ENCODE measurements around the gene TEX2. TPM values are rescaled to one million over a fixed set of nuclear protein-coding genes. Genes with fewer than 3 reads are reported as not detected.
"Not testable (repeated sequence)": the region's sequence is repeated elsewhere in the genome, so short reads cannot be mapped to it uniquely, and the experiment has no call there.

Gene TEX2
- total and polyA plus RNA-seq, 2 of the 13 experiments (the other 11 are each of a cell fraction or from before 2014, with no cell fraction given): 21.4 to 37.7 TPM

DNA sequence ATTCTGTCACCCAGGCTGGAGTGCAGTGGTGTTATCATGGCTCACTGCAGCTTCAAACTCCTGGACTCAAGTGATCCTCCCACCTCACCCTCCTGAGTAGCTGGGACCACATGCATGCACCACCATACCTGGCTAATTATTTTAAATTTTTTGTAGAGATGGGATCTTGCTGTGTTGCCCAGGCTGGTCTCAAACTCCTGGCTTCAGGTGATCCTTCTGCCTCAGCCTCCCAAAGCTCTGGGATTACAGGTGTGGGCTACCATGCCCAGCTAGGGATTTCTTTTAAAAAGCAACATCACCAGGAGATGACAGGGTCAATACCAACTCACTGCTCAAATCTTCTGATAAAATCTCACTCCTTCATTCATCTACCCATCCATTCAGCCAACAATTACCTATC, 54.4 kb downstream of the TEX2 start:
- Histone ChIP-seq H3K79me2 (ENCODE audit: insufficient read depth, low read length) (peaks cover 22% of the 10 kb centered on the region), H3K4me1 (ENCODE audit: insufficient read depth, low read length) (peaks cover 15% of the 10 kb centered on the region), H3K36me3 (replicated peaks in 1 of 2; ENCODE audit: control insufficient read depth in 1 of 2, insufficient read depth in 2 of 2, low read length in 2 of 2) (peaks cover 11 to 19% of the 10 kb centered on the region in 2 experiments)
- H3K9ac ChIP-seq (ENCODE audit: insufficient read depth, low read depth, low read length); H3K4me3 ChIP-seq (replicated peaks in 1 of 3; ENCODE audit: insufficient read depth in 1 of 3, low read depth in 2 of 3, low read length in 3 of 3); H4K20me1 ChIP-seq (ENCODE audit: insufficient read depth, low read length); H3K27ac ChIP-seq (ENCODE audit: extremely low read length, insufficient read depth, low read length); H3K4me2 ChIP-seq (ENCODE audit: low read depth, low read length); H3K9me3 ChIP-seq (ENCODE audit: low read length); H3K27me3 ChIP-seq (ENCODE audit: control insufficient read depth in 1 of 2, insufficient read depth in 2 of 2, low read length in 2 of 2); CTCF ChIA-PET (ENCODE audit: low intra/inter-chr PET ratio, low total read pairs); BruUV-seq (replicated peaks); FAIRE-seq; intact Hi-C loops (cut with micrococcal nuclease; ENCODE audit: unreplicated experiment); ATAC-seq; H2AFZ ChIP-seq (ENCODE audit: low read length); in situ Hi-C loops (cut with HindIII; ENCODE audit: extremely low pct_ligation_motif_present, low pct_unique_long_range_greater_than_20kb); DNase-seq (ENCODE audit: low spot score): not testable (repeated sequence)
- TF ChIP-seq ZNF121 (CRISPR knock-in tag; IDR thresholded peaks at IDR 0.05): peak; percentile 72
- POLR2A ChIA-PET: interaction anchor here (1.7 to 3.2 kb wide), 2 partner anchors 8 to 63 kb away, joined by 6 to 23 read pairs; no protein-coding TSS in a partner anchor

DNA sequence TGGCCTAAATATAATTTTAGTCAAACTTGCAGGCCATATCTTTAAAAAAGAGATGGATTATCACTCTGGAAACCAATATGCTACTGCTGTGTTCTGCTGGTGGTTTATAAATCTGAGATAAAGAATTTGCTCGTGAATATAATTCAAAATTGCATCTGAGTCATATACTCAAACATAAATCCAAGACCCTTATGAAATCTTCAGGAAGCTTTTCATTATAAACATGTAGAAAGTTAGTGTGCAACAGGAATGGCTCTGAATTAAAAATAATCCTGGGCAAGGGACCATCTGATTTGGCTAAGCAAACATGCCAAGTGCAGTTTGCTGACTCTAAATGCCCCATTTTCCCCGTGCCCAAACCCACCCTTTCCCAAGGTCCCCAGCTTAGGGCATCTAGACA, 57.3 kb downstream of the TEX2 start:
- ChIA-PET CTCF (ENCODE audit: low intra/inter-chr PET ratio, low total read pairs) (no interaction called here), POLR2A (interaction anchor here (3.2 kb wide), 1 partner anchor 10 kb away, joined by 23 read pairs; no protein-coding TSS in a partner anchor)
- Histone ChIP-seq H2AFZ (ENCODE audit: low read length) (no peak overlapping the region), H3K9me3 (ENCODE audit: low read length) (no peaks in the 10 kb centered on the region), H4K20me1 (ENCODE audit: insufficient read depth, low read length) (no peaks in the 10 kb centered on the region), H3K4me2 (ENCODE audit: low read depth, low read length) (no peak overlapping the region), H3K27ac (ENCODE audit: extremely low read length, insufficient read depth, low read length) (no peak overlapping the region), H3K36me3 (replicated peaks in 1 of 2; ENCODE audit: control insufficient read depth in 1 of 2, insufficient read depth in 2 of 2, low read length in 2 of 2) (no peaks in the 10 kb centered on the region; a peak in 2 of 5 replicates), H3K27me3 (ENCODE audit: control insufficient read depth in 1 of 2, insufficient read depth in 2 of 2, low read length in 2 of 2) (no peaks in the 10 kb centered on the region), H3K9ac (ENCODE audit: insufficient read depth, low read depth, low read length) (no peak overlapping the region), H3K4me1 (ENCODE audit: insufficient read depth, low read length) (peaks cover 43% of the 10 kb centered on the region), H3K4me3 (replicated peaks in 1 of 3; ENCODE audit: insufficient read depth in 1 of 3, low read depth in 2 of 3, low read length in 3 of 3) (no peak overlapping the region), H3K79me2 (ENCODE audit: insufficient read depth, low read length) (peaks cover 29% of the 10 kb centered on the region)
- in situ Hi-C loops (cut with HindIII; ENCODE audit: extremely low pct_ligation_motif_present, low pct_unique_long_range_greater_than_20kb): no loop called here
- FAIRE-seq (no peak), ATAC-seq (no peak), DNase-seq (ENCODE audit: low spot score) (no peak)
- TF ChIP-seq NR2F1 (CRISPR knock-in tag; IDR thresholded peaks at IDR 0.05) (no peak), SIN3B (IDR thresholded peaks at IDR 0.05; ENCODE audit: low read length) (no peak)
- TF ChIP-seq, protein P1, sequence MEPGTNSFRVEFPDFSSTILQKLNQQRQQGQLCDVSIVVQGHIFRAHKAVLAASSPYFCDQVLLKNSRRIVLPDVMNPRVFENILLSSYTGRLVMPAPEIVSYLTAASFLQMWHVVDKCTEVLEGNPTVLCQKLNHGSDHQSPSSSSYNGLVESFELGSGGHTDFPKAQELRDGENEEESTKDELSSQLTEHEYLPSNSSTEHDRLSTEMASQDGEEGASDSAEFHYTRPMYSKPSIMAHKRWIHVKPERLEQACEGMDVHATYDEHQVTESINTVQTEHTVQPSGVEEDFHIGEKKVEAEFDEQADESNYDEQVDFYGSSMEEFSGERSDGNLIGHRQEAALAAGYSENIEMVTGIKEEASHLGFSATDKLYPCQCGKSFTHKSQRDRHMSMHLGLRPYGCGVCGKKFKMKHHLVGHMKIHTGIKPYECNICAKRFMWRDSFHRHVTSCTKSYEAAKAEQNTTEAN (CRISPR knock-in tag; conservative IDR thresholded peaks at IDR 0.05): no peak
- 97% methylated on average over 2 of the region's 2 CpGs for WGBS (ENCODE audit: low lambda C conversion rate)
- no TSS peak for BruUV-seq (replicated peaks)
- intact Hi-C loops (cut with micrococcal nuclease; ENCODE audit: unreplicated experiment): no loop called here

Measured in HepG2 (cell line).